HG02970 (cell line): ENCODE measurements around the gene BCAS2.
"Not testable (repeated sequence)": the region's sequence is repeated elsewhere in the genome, so short reads cannot be mapped to it uniquely, and the experiment has no call there.

Experiments used
- ATAC-seq: cut with Tn5 transposase; IDR thresholded peaks from one replicate; pipeline ENCODE4 v1.9.1; 2021; ENCODE audit warnings: mild to moderate bottlenecking, moderate library complexity, moderate number of reproducible peaks; ENCODE audit not compliant: unreplicated experiment, low FRiP score

The BCAS2 gene

DNA sequence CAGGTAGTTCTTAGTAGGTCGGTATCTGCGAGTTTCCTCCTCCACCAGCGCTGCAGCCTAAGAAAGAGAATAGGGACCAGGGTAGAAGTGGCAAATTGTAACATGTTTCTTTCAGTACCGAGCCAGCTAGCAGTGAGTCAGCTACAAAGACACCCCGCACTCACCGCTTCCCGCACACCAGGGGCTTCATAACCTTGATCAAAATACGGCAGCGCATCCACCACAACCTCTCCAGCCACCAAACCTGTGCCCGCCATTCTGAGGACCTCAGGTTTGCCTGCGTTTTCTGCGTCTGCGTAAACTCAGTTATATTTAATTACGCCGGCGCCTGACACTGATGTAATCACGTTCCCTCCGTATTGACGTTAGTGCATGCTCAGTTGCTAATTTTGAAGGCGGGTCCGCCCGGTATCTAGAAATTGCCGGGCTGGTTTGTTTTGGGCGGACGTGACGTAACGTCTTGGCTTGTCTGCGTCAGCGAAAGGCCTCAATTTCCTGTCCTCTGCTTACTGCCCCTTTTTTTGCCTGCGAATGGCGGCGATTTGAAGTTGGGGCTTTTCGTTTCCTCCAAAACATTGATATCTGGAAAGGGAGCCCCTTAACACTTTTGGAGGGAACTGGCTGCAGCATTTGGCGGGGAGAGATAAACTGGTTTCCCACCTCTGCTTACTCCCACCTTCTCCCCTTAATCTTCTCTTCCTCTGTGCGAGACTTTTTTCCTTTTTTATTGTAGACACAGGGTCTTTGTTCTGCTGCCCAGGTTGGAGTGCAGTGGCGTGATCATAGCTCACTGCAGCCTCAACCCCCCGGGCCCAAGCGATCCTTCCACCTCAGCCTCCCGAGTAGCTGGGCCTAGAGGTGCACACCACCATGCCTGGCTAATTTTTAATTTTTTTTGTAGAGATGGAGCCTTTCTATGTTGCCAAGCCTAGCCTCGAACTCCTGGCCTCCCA, at the start of gene BCAS2:
TSS of gene BCAS2 (minus strand) at position 281 of the 953 bp plus-strand sequence. CDS start at position 257, 24 bp downstream.
- peak; percentile 99 for ATAC-seq

DNA sequence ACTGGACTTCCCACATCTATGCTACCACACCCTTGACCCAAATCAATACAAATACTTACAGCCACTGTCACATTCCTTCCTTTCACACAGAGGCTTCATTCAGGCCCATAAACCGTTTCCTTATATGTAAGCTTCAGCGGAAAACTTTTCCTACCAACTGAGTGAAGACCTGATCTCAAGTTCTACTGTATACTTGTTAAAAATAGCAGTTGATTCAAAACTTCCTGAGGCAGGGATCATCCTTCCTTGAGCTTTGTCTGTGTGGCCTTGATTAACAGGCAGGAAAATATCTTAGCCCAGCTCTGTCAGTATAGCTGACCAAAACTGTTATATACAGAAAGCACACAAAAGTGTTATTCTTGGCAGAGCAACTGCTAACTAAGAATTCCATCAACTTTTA, 45.7 kb upstream of the BCAS2 start:
- ATAC-seq = no peak

DNA sequence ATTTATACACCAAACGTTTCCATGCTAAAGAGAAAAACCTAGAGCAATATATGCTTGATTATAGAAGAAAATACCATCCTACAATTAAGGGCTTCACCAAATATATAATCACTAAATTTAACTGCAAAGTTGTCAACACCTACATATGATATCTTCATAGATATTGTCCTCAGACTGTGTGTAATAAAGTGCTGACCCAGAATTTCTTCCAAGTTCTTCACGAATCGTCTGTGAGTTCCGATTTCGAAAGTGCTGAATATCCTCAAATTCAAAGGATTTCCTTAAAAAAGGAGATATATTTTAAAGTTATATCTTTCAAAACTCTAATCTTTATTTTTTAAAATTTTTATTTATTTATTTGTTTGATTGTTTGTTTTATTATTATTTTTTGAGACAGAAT, 41.9 kb upstream of the BCAS2 start:
- ATAC-seq = no peak

DNA sequence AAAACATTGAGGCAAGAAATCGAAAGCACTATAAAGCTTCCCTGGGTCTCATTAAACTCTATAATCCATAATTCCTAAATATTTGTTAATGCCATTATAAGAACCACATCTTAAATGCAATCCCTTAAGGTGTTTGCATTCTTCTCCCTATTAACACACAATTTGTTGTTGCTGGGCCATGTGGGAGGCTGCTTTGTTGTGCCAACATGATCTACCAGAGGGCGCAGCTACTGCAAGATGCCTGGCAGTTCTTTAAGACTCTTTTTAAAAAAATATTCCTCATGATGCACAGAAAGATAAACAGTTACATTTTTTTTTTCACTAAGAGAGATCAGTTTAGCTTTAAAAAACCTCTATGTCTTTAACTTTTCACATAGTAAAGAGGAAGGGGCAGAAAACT, 39.0 kb upstream of the BCAS2 start:
- no peak for ATAC-seq

DNA sequence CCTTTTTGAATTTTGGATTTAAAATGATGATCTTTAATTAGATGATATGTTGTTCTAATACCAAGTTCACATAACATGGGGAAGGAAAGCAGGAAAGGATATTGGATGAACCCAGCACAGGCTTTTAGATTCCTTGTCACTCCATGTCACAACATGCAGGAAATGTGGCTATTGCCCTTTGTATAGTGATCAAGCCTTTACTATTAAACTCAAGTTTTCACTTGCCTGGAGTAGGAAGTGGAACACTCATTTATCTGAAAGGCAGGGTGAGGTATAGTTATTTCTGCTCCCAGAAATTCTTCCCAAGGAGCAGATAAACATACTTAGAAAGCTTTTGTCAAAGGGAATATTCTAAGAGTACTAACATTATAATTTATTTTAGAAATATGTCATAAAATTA, 37.2 kb upstream of the BCAS2 start:
- no peak for ATAC-seq

DNA sequence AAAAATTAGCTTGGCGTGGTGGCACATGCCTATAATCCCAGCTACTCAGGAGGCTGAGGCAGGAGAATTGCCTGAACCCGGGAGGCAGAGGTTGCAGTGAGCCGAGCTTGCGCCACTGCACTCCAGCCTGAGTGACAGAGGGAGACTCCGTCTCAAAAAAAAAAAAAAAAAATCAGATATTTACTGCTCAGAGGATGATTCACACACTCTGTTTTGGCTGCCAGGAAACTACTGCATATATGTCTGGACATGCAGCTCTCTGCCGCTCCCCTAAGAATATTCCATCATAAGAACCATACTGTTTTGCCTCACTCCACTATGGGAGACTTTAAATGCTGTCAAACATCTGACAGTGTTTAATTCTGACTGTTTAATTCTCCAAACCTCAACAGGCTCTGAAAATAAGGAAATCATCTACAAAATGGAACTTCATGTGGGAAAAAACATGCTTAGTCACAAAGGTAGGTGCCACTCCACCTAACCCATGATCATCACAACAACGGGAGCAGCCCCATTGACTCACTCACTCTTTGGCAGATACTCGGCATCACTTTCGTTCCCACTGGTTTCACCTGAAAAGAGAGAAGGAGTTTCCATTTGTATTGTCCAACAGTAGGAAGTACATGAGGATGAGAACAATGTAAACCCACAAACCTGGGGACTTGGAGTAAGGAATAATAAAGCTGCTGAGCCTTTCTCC, 29.3 kb upstream of the BCAS2 start:
- ATAC-seq = no peak

DNA sequence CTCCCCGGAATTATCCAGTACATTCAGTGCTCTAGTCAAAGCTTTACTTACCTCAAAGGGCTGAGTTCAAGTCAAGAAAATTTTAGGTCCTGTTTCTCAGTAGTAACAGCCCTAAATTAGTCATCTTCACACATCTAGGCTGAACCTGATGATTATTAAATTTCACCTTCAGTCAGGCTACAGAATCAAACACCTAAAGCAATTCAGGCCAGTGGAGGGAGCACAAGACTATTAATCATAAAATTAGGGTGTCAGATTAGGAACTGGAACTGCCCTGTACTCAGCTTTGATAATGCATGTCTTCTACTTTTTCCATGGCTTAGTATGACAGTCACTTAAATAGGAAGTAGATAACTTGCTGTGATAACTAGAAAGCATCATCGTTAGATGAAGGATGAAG, 28.4 kb upstream of the BCAS2 start:
- no peak for ATAC-seq

DNA sequence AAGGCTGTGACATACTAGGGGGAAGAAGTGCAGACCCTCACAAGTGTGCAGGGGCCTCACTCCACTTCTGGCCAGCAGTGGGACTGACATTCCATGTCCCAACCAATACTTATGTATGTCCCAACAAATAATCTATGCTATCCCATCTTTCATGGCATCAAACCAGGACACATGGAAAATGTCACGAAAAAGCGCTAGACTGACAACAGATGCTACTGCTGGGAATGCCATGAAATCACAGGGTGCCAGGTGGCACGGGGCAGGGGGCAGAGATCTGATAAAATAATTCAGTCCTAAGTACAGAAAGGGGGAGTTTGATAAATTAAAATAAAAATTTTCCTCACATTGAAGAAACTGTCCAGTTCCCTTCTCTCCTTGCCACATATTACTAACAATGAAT, 27.6 kb upstream of the BCAS2 start:
- ATAC-seq = no peak

DNA sequence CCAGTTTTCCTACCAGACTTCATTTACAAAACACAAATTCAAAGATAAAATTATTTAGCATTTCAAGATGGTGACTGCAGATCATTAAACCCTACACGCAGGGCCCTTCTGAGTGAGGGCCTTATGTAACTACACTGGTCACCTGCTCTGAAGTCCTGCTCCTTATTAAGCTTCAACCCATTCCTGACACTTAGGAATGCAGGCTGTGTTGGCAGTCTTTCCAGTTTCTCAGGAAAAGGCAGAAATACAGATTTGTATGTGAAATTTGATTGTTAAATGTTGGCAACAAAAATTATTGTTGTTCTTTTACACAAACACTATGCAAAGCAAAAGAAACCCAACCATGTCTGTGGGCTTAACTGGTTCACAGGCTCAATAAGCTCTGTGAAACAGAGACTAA, 25.8 kb upstream of the BCAS2 start:
- no peak for ATAC-seq

DNA sequence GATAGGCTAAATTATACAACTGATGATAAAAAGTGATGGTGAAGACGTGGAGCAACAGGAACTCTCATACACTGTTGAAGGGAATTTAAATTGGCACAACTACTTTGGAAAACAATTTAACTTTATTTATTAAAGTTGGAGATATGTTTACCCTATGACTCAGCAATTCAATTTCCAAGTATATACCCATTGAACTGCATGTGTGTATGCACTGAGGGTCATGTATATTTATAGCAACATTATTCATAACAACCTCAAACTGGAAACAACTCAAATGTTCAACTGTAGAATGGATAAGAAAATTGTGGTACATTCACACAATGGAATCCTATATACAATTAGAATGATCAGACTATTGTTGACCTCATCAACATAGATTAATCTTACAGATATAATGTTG, 16.5 kb upstream of the BCAS2 start:
- no peak for ATAC-seq

DNA sequence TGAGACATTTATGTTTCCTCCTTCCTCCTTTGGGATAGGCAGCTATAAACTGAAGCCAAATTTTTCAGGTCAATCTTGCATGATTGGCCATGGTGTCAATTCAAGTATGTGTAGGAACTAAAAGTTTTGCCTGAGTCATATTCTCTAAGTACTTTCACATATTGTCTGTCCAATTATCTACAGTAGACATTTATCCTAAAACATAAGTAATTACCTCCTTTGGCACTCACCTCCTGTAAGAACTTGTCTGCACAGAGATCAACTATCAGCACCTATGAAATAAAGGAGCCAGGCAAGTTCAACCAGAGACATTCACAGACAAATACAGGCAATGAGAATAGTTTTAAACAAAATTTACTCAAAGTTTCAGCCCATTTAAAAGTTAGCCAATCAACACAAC, 14.2 kb upstream of the BCAS2 start:
- no peak for ATAC-seq

DNA sequence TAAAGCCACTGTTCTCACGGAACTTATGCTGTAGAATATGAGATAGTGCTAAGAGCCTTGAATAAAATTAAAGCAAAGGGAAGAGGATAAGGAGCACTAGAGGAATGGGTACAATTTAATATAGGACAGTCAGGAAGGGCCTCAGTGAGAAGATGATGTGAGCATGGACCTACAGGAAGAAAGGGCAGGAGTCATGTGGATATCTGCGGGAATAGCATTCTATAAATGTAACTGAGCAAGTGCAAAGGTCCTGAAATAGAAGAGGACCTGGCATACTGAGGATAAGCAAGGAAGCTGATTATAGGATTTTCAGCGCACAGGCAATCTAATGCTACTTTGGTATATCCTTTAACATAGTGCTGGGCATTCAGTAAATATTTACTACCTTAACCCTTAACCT, 12.6 kb upstream of the BCAS2 start:
- ATAC-seq = no peak

DNA sequence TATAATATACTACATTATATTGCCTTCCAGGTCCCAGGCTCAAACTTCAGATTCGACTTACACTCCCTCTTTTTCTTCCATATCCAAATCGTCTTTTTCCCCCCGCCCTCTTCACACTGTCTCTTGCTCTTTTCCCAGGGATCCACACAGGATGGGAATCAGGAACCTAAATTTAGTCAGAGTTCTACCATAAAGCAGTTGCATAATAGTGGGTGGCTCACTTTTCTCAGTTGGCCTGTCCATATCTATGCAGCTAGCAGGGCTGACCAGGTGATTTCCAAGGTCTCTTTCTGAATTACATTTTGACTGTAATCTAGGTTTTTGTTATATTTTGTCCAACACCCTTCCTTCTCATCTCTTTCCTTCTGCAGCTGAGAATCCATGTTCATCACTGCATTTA, 7.7 kb upstream of the BCAS2 start:
- ATAC-seq = no peak

DNA sequence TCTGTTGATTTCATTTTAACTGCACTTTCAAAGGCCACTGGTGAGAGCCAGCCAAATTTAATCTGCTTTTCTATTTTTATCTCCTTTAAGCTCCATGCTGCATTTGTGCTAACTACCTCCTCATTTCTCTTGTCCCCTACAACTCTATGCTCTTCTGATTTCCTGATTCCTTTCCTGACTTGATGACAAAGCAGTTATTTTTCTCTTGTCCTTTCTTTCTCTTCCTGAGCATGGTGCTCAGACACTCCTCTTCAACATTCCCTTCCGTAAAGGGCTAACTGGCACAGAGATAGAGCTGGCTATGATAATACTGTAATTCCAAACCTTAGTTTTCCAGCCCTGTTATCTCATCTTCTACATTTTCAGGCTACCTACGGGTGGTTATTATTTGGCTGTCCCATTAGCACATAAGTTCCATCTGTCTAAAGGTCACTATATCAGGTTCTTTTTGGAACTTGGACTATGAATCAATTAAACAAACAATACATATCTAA, 6.8 kb upstream of the BCAS2 start:
- ATAC-seq = no peak

DNA sequence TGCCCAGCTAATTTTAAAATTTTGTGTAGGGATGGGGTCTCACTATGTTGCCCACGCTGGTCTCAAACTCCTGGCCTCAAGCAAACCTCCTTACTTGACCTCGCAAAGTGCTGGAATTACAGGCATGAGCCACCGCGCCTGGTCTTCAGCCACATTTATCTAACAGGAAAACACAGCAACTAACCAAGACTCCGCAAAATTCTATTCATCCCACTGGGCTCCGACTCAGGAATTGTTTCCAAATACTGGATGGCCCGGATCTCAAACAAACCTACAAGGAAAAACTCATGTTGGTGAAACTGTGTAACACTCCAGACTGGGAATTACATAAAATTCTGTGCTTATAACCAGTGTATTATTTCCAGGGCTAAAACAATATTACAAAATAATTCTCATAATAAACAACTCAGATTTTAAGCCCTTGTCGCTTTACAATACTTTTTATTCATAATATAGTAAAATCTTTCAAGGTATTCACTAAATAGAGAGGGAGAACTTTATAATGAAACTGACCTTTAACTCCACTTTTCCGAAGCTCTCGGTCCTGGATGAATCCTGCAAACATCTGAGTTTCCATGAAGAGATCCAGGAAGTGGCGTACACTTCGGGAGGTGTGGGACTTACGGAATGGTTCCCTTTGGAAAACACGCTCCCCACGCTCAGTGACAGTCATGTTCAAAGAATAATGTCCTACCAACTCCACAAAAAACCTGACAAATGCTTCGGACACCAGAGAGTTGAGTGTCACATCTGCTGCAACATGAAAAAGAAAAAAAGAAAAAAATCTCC, 6.0 kb upstream of the BCAS2 start:
- no peak for ATAC-seq

DNA sequence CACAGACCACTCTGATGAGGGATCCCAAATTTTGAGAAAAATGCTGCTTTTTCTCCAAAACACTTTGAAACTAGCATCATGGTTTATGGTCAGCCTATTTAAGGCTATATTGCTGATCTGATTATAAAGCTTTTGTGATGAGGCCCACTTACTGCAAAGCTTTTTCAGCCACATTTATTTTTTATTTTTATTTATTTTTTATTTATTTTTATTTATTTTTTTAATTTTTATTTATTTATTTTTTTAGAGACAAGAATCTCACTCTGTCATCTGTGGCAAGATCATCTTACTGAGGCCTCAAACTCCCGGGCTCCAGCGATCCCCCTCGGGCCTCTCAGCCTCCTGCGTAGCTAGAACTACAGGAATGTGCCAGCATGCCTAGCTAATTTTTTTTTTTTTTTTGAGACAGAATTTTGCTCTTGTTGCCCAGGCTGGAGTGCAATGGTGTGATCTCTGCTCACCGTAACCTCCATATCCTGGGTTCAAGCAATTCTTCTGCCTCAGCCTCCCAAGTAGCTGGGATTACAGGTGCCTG, 5.2 kb upstream of the BCAS2 start:
- no peak for ATAC-seq

DNA sequence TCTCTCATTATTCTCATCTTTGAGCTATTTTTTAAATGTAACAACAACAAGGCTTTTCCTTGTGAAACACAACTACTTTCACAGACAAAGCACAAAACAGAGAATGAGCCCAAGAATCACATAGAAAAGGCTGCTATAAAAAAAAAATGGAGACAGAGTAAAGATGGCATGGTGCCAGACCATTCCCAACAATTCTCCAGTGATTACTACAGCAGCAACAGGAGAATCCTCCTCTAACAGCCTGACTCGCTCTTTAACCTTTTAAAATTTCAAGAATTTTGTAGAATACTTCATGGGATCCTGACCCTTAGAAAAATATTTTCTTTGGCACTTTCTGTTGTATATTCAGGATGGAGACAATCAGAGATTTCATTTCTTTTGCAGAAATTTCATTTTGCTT, 3.8 kb upstream of the BCAS2 start:
- no peak for ATAC-seq

DNA sequence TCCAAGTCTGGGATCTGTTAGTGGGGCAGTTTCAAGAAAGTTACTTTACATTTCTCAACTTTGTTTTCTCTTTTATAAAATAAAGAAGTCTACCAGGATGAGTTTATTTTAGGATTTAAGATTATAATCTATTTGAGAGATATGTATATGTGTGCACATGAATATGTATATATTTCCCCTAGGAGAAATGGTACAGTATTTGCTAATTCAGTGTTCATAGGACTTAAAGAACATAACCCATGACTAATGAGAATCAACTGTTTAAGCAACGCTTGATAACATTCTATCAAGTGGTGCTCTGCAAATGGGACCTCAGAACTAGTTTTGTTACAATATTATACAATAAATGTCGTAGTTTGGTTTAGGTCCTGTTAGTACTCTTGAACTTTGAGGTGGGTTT, 7.0 kb downstream of the BCAS2 start:
- ATAC-seq = no peak

DNA sequence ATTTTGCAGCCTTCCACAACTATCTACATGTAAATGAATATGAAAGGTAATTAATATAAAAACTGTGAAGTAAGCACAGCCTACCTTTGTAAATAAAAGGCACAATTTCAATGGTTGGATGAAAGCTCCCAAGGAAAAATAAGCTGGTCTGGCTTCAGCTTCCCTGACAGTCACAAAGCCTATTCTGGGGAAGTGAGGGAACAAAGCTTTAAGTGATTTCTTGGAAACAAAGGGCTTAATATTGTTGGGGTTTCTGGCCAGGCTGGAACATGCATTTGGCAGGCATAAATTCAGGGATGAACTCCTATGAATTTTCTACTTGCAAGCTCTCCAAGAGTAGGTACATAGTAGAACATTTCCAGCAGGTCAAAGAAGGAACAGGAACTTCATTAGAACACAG, 17.3 kb downstream of the BCAS2 start:
- no peak for ATAC-seq

DNA sequence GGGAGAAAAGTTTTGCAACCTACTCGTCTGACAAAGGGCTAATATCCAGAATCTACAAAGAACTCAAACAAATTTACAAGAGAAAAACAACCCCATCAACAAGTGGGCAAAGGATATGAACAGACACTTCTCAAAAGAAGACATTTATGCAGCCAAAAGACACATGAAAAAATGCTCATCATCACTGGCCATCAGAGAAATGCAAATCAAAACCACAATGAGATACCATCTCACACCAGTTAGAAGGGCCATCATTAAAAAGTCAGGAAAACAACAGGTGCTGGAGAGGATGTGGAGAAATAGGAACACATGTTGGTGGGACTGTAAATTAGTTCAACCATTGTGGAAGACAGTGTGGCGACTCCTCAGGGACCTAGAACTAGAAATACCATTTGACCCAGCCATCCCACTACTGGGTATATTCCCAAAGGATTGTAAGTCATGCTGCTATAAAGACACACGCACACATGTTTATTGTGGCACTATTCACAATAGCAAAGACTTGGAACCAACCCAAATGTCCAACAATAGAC, 18.4 kb downstream of the BCAS2 start:
- ATAC-seq = not testable (repeated sequence)
